Measurements from ENCODE around the gene MRPS35. TPM values are rescaled to one million over a fixed set of nuclear protein-coding genes. Genes with fewer than 3 reads are reported as not detected.

The MRPS35 gene
- total RNA-seq, 6 experiments from 2014 or later, result 34.6 to 84.4 (median 41.1) TPM

DNA sequence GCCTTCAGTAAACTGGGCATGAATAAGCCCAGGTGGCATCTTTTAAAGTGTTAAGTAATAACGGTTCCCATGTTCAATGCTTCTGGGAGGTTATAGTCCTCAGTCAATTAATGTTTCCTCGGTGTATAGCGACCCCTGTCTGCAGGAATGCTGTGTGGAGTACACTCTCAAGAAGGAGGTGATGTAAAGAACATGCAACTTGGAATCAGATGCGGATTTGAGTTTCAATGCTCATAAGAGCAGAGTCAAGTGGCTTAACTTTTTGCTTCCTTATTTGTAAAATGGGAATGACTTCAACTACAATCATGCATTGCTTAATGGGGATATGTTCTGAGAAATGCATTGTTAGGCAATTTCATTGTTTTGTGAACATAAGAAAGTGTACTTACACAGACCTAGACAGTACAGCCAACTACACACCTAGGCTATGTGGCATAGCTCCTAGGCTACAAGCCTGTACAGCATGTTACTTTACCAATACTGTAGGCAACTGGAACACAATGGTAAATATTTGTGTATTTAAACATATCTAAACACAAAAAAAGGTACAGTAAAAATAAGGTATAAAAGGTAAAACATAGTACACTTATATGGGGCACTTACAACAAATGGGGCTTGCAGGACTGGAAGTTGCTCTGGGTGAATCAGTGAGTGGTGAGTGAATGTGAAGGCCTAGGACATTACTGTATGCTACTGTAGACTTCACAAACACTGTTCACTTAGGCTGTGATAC is 6.7 kb upstream of the MRPS35 start:
- Histone ChIP-seq H3K27me3 (no peaks in the 10 kb centered on the region), H3K36me3 (no peaks in the 10 kb centered on the region), H3K4me3 (no peak overlapping the region), H3K27ac (no peak overlapping the region), H3K9me3 (no peaks in the 10 kb centered on the region), H3K4me1 (no peaks in the 10 kb centered on the region)
- DNase-seq (peak in 2 of 3 donors; percentile 53 to 79), ATAC-seq (peak; percentile 95 to 97 (median 96))
- 1% methylated on average over 4 of the region's 4 CpGs for WGBS (ENCODE audit: insufficient coverage, low coverage, low lambda C conversion rate, missing lambda C conversion rate)
- intact Hi-C loops (cut with DNase I), result no loop called here
- TF ChIP-seq, protein P1, sequence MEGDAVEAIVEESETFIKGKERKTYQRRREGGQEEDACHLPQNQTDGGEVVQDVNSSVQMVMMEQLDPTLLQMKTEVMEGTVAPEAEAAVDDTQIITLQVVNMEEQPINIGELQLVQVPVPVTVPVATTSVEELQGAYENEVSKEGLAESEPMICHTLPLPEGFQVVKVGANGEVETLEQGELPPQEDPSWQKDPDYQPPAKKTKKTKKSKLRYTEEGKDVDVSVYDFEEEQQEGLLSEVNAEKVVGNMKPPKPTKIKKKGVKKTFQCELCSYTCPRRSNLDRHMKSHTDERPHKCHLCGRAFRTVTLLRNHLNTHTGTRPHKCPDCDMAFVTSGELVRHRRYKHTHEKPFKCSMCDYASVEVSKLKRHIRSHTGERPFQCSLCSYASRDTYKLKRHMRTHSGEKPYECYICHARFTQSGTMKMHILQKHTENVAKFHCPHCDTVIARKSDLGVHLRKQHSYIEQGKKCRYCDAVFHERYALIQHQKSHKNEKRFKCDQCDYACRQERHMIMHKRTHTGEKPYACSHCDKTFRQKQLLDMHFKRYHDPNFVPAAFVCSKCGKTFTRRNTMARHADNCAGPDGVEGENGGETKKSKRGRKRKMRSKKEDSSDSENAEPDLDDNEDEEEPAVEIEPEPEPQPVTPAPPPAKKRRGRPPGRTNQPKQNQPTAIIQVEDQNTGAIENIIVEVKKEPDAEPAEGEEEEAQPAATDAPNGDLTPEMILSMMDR (IDR thresholded peaks at IDR 0.05), result peak; percentile 86 to 96 (median 90)
- no peak for TF ChIP-seq POLR2A (IDR thresholded peaks at IDR 0.05)

DNA sequence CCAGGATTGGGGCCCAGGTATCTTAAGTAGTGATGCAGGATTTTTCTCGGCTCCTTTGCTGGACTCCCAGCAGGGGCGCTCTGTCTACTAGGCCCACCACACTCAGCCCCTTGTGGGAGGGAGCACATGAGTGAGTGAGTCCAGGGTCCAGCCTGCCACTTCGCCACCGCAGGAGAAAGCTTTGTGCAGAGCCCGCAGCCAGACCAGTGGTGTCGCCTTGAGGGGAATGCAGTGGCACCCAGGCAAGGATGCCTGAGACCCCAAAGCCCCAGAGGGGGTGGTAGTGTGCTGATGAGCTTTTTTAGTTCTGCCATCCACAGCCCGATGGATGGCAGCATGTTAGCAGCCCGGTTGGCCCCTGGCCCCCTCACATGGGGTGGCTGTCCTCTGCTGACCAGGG is 5.4 kb upstream of the MRPS35 start:
- 93% methylated on average over 6 of the region's 8 CpGs for WGBS (ENCODE audit: insufficient coverage, low coverage, low lambda C conversion rate, missing lambda C conversion rate)
- no peak overlapping the region for H3K4me3 ChIP-seq
- ATAC-seq (no peak), DNase-seq (no peak)
- no peaks in the 10 kb centered on the region for H3K9me3 ChIP-seq
- H3K4me1 ChIP-seq, result no peaks in the 10 kb centered on the region
- intact Hi-C loops (cut with DNase I), result no loop called here
- no peaks in the 10 kb centered on the region for H3K27me3 ChIP-seq
- no peak overlapping the region for H3K27ac ChIP-seq
- TF ChIP-seq, protein P1 (IDR thresholded peaks at IDR 0.05), result no peak
- no peak for TF ChIP-seq POLR2A (IDR thresholded peaks at IDR 0.05)
- no peaks in the 10 kb centered on the region for H3K36me3 ChIP-seq

DNA sequence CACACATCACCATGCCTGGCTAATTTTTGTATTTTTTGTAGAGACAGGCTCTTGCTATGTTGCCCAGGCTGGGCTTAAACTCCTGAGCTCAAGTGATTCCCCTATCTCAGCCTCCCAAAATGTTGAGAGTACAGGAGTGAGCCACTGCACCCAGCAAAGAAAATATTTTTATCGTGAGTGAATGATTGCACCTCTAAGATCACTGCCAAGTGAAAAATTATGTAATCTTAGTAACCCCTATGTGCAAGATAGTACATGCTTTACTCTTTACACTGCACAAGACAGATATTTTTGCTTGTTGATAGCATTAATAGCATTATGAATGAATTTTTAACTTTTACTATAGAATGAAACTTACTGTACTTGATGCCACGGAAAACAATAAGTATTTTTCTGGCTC is 3.4 kb upstream of the MRPS35 start:
- Histone ChIP-seq H3K27ac (no peak overlapping the region), H3K27me3 (no peaks in the 10 kb centered on the region), H3K4me1 (peaks cover 0 to 10% (median 0%) of the 10 kb centered on the region in 4 donors), H3K36me3 (no peaks in the 10 kb centered on the region), H3K4me3 (no peak overlapping the region), H3K9me3 (no peaks in the 10 kb centered on the region)
- TF ChIP-seq, protein P1 (IDR thresholded peaks at IDR 0.05), result no peak
- TF ChIP-seq POLR2A (IDR thresholded peaks at IDR 0.05), result no peak
- 44% methylated on average over 2 of the region's 2 CpGs for WGBS (ENCODE audit: insufficient coverage, low coverage, low lambda C conversion rate, missing lambda C conversion rate)
- intact Hi-C loops (cut with DNase I), result no loop called here
- ATAC-seq, result no peak
- DNase-seq, result no peak

DNA sequence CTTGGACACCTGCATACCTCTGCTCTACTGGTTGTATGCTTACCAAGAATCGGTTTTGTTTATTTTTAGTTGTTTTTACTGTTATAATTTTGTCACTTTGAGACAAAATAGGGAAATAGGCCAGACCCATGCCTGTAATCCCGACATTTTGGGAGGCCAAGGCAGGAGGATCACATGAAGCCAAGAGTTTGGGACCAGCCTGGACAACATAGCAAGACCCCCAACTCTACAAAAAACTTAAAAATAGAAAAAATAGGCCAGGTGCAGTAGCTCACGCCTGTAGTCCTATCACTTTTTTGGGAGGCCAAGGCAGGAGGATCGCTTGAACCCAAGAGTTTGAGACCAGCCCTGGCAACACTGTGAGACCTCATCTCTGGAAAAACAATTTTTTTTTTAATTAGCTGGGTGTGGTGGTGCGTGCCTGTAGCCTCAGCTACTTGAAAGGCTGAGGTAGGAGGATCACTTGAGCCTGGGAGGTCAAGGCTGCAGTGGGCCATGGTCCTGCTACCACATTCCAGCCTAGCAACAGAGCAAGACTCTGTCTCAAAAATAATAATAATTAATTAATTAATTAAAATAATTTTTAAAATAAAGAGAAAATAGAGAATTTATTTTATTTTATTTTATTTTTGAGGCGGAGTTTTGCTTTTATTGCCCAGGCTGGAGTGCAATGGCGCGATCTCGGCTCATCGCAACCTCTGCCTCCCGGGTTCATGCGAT is 1.3 kb upstream of the MRPS35 start:
- WGBS (ENCODE audit: insufficient coverage, low coverage, low lambda C conversion rate, missing lambda C conversion rate), result 62% methylated on average over 12 of the region's 12 CpGs
- ATAC-seq (no peak), DNase-seq (no peak)
- Histone ChIP-seq H3K4me3 (peak overlapping the region in 2 of 3 donors; percentile 78 to 98), H3K9me3 (no peaks in the 10 kb centered on the region), H3K4me1 (peaks cover 0 to 13% (median 0%) of the 10 kb centered on the region in 4 donors), H3K27ac (peak overlapping the region; percentile 84 to 90 (median 86)), H3K36me3 (no peaks in the 10 kb centered on the region), H3K27me3 (no peaks in the 10 kb centered on the region)
- TF ChIP-seq, protein P1 (IDR thresholded peaks at IDR 0.05), result no peak
- no peak for TF ChIP-seq POLR2A (IDR thresholded peaks at IDR 0.05)
- intact Hi-C loops (cut with DNase I), result no loop called here
